Measurements from ENCODE around the gene CLDN16.

The CLDN16 gene

DNA sequence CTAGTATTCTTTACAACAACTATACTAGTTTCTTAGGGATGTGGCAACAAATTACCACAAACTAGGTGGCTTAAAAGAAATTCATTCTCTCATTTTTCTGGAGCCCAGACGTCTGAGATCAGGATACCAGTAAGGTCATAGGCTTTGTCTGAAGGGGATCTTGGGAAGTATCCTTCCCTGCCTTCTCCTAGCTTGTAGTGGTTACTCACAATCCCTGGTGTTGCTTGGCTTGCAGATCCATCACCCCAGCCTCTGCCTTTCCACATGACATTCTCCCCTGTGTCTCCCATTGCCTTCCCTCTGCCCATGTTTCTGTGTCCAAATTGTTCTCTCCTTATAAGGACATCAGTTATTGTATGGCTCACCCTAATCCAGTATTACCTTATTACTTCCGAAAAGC lies 41.4 kb upstream of the CLDN16 start:
- no peak overlapping the region for H3K4me3 ChIP-seq (replicated peaks; ENCODE audit: low read depth, low read length)
- TF ChIP-seq, protein P1, sequence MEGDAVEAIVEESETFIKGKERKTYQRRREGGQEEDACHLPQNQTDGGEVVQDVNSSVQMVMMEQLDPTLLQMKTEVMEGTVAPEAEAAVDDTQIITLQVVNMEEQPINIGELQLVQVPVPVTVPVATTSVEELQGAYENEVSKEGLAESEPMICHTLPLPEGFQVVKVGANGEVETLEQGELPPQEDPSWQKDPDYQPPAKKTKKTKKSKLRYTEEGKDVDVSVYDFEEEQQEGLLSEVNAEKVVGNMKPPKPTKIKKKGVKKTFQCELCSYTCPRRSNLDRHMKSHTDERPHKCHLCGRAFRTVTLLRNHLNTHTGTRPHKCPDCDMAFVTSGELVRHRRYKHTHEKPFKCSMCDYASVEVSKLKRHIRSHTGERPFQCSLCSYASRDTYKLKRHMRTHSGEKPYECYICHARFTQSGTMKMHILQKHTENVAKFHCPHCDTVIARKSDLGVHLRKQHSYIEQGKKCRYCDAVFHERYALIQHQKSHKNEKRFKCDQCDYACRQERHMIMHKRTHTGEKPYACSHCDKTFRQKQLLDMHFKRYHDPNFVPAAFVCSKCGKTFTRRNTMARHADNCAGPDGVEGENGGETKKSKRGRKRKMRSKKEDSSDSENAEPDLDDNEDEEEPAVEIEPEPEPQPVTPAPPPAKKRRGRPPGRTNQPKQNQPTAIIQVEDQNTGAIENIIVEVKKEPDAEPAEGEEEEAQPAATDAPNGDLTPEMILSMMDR (IDR thresholded peaks at IDR 0.05; ENCODE audit: low read depth, low read length, missing control alignments): no peak
- no peak for DNase-seq (ENCODE audit: extremely low read depth, low read depth)

- no peak for DNase-seq (ENCODE audit: extremely low read depth, low read depth)
- no peak overlapping the region for H3K4me3 ChIP-seq (replicated peaks; ENCODE audit: low read depth, low read length)
- TF ChIP-seq, protein P1 (IDR thresholded peaks at IDR 0.05; ENCODE audit: low read depth, low read length, missing control alignments): no peak
Observed at GRCh38 chr3:190352861-190353457, 35.0 kb upstream of the CLDN16 start.

DNA sequence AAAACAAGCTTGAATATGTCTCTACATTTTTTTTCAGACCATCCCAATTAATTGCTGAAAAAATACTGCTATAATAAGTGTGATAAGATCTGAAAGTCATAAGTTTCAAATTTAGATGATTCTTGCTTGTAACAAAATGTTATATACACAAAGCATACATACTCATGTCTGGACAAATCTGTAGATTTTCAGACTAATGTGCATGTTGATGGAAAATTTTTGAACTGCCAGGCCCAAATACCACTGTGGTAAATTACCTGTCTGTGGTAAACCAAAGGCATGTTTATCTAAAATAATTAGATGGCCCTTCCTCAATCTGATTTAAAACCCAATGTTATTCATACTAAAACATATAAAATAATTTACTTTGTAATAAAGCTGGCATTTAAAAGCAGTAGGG lies 31.7 kb upstream of the CLDN16 start:
- H3K4me3 ChIP-seq (replicated peaks; ENCODE audit: low read depth, low read length): no peak overlapping the region
- no peak for DNase-seq (ENCODE audit: extremely low read depth, low read depth)
- TF ChIP-seq, protein P1 (IDR thresholded peaks at IDR 0.05; ENCODE audit: low read depth, low read length, missing control alignments): no peak

DNA sequence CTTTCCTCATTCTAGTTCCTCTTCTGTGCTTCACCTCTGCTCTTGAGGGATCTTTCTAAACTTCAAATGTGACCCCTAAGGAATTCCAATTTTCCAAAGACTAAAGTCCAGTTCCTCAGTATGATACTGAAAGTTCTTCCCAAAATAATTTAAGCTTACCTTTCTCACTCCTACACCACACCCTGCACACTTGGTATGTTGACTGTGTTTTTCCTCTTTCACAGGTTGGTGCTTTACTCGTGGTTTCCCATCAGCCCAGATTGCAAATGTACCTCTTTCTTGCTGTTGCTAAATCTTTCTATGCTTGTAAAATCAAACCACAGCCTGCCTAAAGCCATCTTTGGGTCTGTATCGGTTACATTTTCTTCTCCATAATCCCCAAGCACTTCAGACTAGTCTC lies 30.5 kb upstream of the CLDN16 start:
- H3K4me3 ChIP-seq (replicated peaks; ENCODE audit: low read depth, low read length): no peak overlapping the region
- DNase-seq (ENCODE audit: extremely low read depth, low read depth): no peak
- TF ChIP-seq, protein P1 (IDR thresholded peaks at IDR 0.05; ENCODE audit: low read depth, low read length, missing control alignments): no peak

- no peak overlapping the region for H3K4me3 ChIP-seq (replicated peaks; ENCODE audit: low read depth, low read length)
- DNase-seq (ENCODE audit: extremely low read depth, low read depth): no peak
- TF ChIP-seq, protein P1 (IDR thresholded peaks at IDR 0.05; ENCODE audit: low read depth, low read length, missing control alignments): no peak
Observed at GRCh38 chr3:190359813-190360212, 28.1 kb upstream of the CLDN16 start.

- no peak for DNase-seq (ENCODE audit: extremely low read depth, low read depth)
- TF ChIP-seq, protein P1 (IDR thresholded peaks at IDR 0.05; ENCODE audit: low read depth, low read length, missing control alignments): no peak
- H3K4me3 ChIP-seq (replicated peaks; ENCODE audit: low read depth, low read length): no peak overlapping the region
Observed at GRCh38 chr3:190360228-190360627, 27.7 kb upstream of the CLDN16 start.

DNA sequence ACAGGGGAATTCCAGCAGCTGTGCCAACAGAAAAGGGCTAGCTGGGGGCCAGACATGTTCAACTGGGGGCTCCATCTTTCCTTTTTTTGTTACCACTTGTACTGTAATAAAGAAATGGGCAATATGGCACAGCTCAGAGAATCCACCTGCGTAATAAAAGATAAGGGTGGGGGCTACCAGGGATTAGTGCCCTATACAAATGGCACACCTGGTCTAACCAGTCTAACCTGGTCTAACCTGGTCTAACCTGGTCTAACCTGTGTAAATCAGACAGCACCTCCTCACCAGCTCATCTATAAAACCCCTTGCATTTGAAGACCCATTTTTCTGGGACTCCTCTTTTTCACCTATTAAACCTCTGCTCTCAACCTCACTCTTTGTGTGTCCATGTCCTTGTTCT lies 26.2 kb upstream of the CLDN16 start:
- DNase-seq (ENCODE audit: extremely low read depth, low read depth): no peak
- H3K4me3 ChIP-seq (replicated peaks; ENCODE audit: low read depth, low read length): no peak overlapping the region
- TF ChIP-seq, protein P1 (IDR thresholded peaks at IDR 0.05; ENCODE audit: low read depth, low read length, missing control alignments): no peak

Measured in HFF-Myc (cell line).